K562 (cell line): ENCODE data around the gene NT5DC2.

ENCODE experiments used
- EP300 ChIP-seq: IDR thresholded peaks from 2 replicates; pipeline ENCODE4 v1.6.1; 2012; ENCODE audit warnings: low read length, improper control_type of control experiment
- ETV5 ChIP-seq: sonication (generic); formaldehyde crosslinking; IDR thresholded peaks from 2 replicates; pipeline ENCODE4 v1.4.0; 2020; ENCODE audit warnings: low read depth, mild to moderate bottlenecking, missing genetic modification reagents
- SP2 ChIP-seq: IDR thresholded peaks from 2 replicates; pipeline ENCODE4 v1.6.1; 2011; ENCODE audit warnings: mild to moderate bottlenecking, low read depth, low read length, moderate library complexity; ENCODE audit not compliant: poor library complexity, severe bottlenecking; ENCODE audit errors: extremely low read depth

GRCh38 chr3:52519445-52520140, 14.1 kb downstream of the NT5DC2 start:
- TF ChIP-seq SP2 (no peak), EP300 (no peak), ETV5 (CRISPR knock-in tag) (no peak)
